ENCODE results near the gene OR5H1. TPM values are rescaled to one million over a fixed set of nuclear protein-coding genes. Genes with fewer than 3 reads are reported as not detected.

The OR5H1 gene
- total RNA-seq, 1 donor from 2014 or later: not detected

Other genes with a start within 250 kb of the OR5H1 start
- gene RIOX2, start 158.3 kb upstream of the OR5H1 start, total RNA-seq: 24.4 and 36.6 TPM in 2 replicates
- gene GABRR3, start 95.4 kb upstream of the OR5H1 start, total RNA-seq: not detected in 2 replicates
- gene OR5AC2, start 43.5 kb upstream of the OR5H1 start, total RNA-seq: not detected in 2 replicates
- not detected in 2 replicates for gene OR5H14, start 16.8 kb downstream of the OR5H1 start, total RNA-seq
- not detected in 2 replicates for gene OR5H15, start 36.0 kb downstream of the OR5H1 start, total RNA-seq
- not detected in 2 replicates for gene OR5H6, start 133.5 kb downstream of the OR5H1 start, total RNA-seq
- gene OR5H2, start 151.8 kb downstream of the OR5H1 start, total RNA-seq: not detected in 2 replicates
- not detected in 2 replicates for gene OR5K4, start 223.1 kb downstream of the OR5H1 start, total RNA-seq

Data from myocyte (in vitro differentiated cells).